ENCODE measurements around the gene KIRREL3.

Gene KIRREL3

DNA sequence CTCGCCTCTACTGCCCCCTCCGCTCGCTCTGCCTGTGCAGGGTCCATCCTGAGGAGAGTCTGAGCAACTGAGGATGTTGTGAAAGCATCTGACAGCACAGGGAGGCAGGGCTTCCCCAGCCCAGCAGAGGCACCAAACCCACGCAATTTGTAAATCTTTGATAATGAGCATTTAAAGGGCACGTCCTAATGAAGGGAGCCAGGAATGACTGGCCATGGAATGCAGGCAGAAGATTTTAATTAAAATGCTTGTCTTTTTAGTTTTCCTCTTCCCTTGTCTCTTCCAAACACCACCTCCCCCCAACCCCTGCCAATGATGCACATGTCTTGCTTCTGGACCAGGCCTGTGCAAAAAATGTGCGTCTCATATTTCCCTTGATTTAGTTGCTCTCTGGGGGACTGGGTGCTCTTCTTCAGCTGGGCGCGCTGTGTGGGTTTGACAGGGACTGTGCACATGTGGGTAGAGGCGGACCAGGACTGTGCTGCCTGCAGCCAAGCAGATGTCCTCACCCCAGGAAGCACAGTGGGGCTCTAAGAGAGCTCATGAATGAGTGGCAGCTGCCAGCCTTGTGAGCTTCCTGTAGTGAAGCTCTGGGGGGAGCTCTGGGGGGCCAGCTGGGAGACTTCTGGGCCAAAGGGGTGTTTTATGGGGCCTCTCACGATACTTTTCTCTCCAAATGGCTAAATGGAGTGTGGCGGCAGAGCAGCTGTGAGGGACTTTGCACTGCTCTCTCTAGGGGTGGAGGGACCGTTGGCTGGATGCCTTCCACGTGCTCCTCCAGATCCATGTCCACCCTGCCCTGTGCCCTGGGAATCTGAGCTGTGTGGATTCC is 371.6 kb downstream of the KIRREL3 start:
- FAIRE-seq (no peak), DNase-seq (ENCODE audit: insufficient read length, low spot score) (no peak)
- TF ChIP-seq, protein P1, sequence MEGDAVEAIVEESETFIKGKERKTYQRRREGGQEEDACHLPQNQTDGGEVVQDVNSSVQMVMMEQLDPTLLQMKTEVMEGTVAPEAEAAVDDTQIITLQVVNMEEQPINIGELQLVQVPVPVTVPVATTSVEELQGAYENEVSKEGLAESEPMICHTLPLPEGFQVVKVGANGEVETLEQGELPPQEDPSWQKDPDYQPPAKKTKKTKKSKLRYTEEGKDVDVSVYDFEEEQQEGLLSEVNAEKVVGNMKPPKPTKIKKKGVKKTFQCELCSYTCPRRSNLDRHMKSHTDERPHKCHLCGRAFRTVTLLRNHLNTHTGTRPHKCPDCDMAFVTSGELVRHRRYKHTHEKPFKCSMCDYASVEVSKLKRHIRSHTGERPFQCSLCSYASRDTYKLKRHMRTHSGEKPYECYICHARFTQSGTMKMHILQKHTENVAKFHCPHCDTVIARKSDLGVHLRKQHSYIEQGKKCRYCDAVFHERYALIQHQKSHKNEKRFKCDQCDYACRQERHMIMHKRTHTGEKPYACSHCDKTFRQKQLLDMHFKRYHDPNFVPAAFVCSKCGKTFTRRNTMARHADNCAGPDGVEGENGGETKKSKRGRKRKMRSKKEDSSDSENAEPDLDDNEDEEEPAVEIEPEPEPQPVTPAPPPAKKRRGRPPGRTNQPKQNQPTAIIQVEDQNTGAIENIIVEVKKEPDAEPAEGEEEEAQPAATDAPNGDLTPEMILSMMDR (IDR thresholded peaks at IDR 0.05; ENCODE audit: insufficient read depth, missing control alignments) = no peak

DNA sequence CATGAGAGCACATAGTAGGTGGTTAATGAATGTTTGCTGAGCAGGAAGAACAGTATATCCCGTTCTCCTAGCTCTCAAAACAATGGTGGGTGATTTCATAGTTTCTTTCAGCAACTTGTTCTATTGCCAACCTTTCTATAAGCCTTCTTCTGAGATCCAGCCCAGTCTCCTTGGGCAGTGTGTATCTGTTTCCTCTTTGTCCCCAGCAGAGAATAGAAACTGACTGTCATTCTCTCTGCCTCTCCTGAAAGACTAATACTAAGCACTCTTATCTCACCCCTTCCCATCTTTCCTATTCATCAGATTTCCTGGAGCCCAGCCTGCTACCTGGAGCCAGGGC is 372.1 kb downstream of the KIRREL3 start:
- no peak for DNase-seq (ENCODE audit: insufficient read length, low spot score)
- TF ChIP-seq, protein P1 (IDR thresholded peaks at IDR 0.05; ENCODE audit: insufficient read depth, missing control alignments) = no peak
- FAIRE-seq = no peak

DNA sequence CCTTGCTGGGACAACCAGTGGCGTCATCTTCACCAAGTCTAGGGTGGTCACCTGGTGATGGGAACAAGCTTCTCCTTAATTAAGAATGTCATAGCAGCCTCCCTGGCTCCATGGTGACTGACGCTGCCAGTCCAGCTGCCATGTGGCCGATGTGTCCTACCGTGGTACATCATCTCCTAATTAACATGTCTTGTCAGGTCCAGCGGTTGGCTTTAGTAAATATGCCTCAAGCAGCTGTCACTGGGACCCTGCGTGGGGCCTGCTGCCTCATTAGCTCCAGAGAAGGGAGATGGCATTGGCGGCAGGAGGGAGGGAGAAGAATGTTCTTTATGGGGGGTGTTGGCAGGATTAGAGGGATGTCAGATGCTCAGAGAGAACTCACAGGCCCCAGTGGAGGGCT is 373.1 kb downstream of the KIRREL3 start:
- TF ChIP-seq, protein P1 (IDR thresholded peaks at IDR 0.05; ENCODE audit: insufficient read depth, missing control alignments) = no peak
- FAIRE-seq (no peak), DNase-seq (ENCODE audit: insufficient read length, low spot score) (no peak)

DNA sequence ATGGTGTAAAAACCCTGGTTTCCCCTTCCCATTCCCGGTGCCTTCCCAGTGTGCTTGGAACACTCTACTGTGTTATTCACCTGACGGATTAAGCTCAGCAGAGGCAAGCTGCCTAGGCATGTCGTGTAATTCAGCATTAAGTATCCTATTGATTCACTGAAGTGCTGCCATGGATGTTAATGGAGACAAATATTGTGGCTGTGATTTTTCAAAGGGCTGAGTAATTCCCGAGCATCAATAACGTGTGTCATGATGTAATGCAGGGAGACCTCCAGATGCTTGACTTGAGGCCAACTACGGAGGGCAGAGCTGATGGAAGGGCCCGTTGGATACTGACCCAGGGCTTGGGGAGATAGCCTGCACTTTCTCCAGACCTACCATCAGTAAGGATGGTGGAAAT is 376.1 kb downstream of the KIRREL3 start:
- FAIRE-seq (no peak), DNase-seq (ENCODE audit: insufficient read length, low spot score) (no peak)
- TF ChIP-seq, protein P1 (IDR thresholded peaks at IDR 0.05; ENCODE audit: insufficient read depth, missing control alignments) = no peak

DNA sequence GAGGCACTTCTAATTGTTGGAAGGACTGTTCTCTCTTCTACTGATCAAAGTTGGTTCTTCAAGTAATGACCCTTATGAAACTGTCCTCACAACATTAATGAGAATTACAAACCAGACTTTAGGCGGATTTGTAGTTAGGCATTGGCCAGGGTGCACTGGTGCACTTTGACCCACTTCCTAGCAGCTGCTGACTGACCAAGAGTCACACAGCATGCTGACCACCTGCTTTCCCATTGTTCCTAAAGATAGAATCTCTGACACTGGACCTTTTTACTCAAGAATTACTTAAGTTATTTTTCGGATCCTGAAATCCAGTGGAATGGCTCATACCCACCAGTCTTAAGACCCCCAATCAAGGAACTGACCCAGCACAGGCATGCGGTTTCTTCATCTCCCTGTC is 381.1 kb downstream of the KIRREL3 start:
- DNase-seq (ENCODE audit: insufficient read length, low spot score) (no peak), FAIRE-seq (no peak)
- TF ChIP-seq, protein P1 (IDR thresholded peaks at IDR 0.05; ENCODE audit: insufficient read depth, missing control alignments) = no peak

DNA sequence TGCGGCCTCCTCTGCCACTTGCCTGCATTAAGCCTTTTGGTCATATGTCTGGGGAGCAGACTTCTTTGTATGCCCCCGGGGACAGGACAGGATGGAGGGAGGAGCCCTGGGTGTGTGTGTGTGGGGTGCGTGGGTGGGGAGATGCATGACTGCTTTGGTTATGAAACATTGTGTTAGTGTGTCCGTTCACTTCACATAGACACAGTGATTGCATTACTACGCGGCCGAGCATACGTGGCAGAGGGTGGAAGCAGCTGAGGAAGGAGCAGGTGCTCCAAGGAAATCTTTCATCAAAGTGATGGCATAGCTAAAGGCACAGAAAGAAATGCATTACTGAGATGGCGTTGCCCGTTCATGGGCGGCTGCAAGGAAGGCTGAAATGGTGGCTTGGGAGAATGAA is 384.7 kb downstream of the KIRREL3 start:
- DNase-seq (ENCODE audit: insufficient read length, low spot score) (no peak), FAIRE-seq (no peak)
- TF ChIP-seq, protein P1 (IDR thresholded peaks at IDR 0.05; ENCODE audit: insufficient read depth, missing control alignments) = no peak

DNA sequence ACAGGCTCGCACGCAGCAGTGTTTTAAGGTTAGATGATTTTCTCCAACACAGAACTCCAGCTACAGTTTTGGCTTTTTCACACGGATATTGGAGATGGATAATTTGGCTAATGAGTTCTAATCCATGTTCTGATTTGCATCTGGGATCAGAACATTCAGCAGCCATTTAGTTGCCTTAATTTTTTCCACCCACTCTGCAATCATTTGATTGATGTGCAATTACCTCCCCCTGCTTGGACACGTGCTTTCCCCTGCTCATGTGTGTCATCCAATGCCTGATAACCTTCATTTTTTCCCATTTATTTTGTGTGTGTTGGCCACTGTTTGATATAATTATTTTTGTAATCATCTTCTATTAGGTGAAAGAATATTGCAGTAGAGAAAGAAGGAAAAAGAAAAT is 387.3 kb downstream of the KIRREL3 start:
- DNase-seq (ENCODE audit: insufficient read length, low spot score) (no peak), FAIRE-seq (no peak)
- TF ChIP-seq, protein P1 (IDR thresholded peaks at IDR 0.05; ENCODE audit: insufficient read depth, missing control alignments) = no peak

Measured in D721Med (cell line).